IPS-NIHi11 (cell line): ENCODE data around the gene LPGAT1.
A peak's percentile ranks its signal among the peaks of the same experiment; 100 is the strongest.
"Not testable (repeated sequence)": the region's sequence is repeated elsewhere in the genome, so short reads cannot be mapped to it uniquely, and the experiment has no call there.

Source experiments
- DNase-seq: peaks from one replicate; pipeline ENCODE4 v3.0.0; 2012; ENCODE audit warnings: mixed read lengths, low spot score

Gene LPGAT1

GRCh38 chr1:211703812-211704537 is 126.6 kb downstream of the LPGAT1 start:
- no peak for DNase-seq

- no peak for DNase-seq
Observed at GRCh38 chr1:211701733-211702132, 128.8 kb downstream of the LPGAT1 start.

- DNase-seq, result peak; percentile 42
Observed at GRCh38 chr1:211699059-211699458, 131.5 kb downstream of the LPGAT1 start.

- peak; percentile 91 for DNase-seq
Observed at GRCh38 chr1:211698161-211699026, 132.2 kb downstream of the LPGAT1 start.

- no peak for DNase-seq
Observed at GRCh38 chr1:211697356-211697755, 133.2 kb downstream of the LPGAT1 start.

- DNase-seq, result no peak
Observed at GRCh38 chr1:211695135-211695816, 135.3 kb downstream of the LPGAT1 start.

GRCh38 chr1:211693911-211694310 is 136.7 kb downstream of the LPGAT1 start:
- not testable (repeated sequence) for DNase-seq
